ENCODE data around the gene OR1J2. TPM values are rescaled to one million over a fixed set of nuclear protein-coding genes. Genes with fewer than 3 reads are reported as not detected.
"Not testable (repeated sequence)": the region's sequence is repeated elsewhere in the genome, so short reads cannot be mapped to it uniquely, and the experiment has no call there.

The OR1J2 gene
- total RNA-seq, 2 experiments from 2014 or later, result not detected

- Mint-ChIP-seq H3K4me3 (no peak overlapping the region), H3K9me3 (no peaks in the 10 kb centered on the region), H3K27me3 (peaks cover 9% of the 10 kb centered on the region), H3K27ac (no peak overlapping the region), H3K36me3 (no peaks in the 10 kb centered on the region), H3K4me1 (ENCODE audit: low read depth) (no peaks in the 10 kb centered on the region)
- DNase-seq, result no peak
- ChIA-PET POLR2A (no interaction called here), CTCF (no interaction called here)
- intact Hi-C loops (cut with micrococcal nuclease), result no loop called here
Measured at GRCh38 chr9:122506964-122507363, 3.6 kb upstream of the OR1J2 start.

DNA sequence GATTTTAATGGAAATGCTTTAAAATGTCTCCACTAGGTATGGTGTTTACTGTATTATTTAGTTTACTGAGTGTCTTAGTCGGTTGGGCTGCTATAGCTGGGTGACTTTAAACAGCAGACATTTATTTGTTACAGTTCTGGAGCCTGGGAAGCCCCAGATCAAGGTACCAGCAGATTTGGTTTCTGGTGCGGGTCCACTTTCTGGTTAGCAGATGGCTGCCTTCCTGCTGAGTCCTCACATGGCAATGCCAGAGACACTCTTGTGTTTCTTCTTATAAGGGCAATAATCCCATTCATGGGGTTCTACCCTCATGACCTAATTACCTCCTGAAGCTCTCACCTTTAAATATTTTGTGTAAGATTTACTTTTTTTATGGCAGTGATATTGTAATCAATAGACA is 7.6 kb downstream of the OR1J2 start:
- H3K27me3 Mint-ChIP-seq, result peaks cover 21% of the 10 kb centered on the region
- POLR2A ChIA-PET, result no interaction called here
- no peaks in the 10 kb centered on the region for H3K36me3 Mint-ChIP-seq
- no peak for DNase-seq
- no peaks in the 10 kb centered on the region for H3K4me1 Mint-ChIP-seq (ENCODE audit: low read depth)
- CTCF ChIA-PET, result interaction anchor here (0.6 to 1.4 kb wide), 2 partner anchors 19 to 100 kb away, joined by 3 read pairs; no protein-coding TSS in a partner anchor
- H3K9me3 Mint-ChIP-seq, result no peaks in the 10 kb centered on the region
- no peak overlapping the region for H3K4me3 Mint-ChIP-seq
- intact Hi-C loops (cut with micrococcal nuclease), result no loop called here
- H3K27ac Mint-ChIP-seq, result no peak overlapping the region

DNA sequence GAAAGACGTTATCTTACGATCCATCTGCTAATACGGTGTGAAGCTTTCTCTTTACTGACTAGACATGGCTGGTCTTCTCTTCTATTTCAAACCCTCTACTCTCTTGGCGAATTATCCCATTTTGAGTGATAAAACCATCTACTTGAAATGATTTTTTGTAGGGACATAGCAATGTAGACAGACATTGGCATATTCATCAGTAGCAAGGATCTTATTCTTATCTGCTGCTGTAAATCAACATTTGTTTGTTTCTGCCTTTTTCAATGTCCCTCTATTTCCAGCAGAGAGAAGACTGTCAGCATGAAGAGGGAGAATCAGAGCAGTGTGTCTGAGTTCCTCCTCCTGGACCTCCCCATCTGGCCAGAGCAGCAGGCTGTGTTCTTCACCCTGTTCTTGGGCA is 8.2 kb downstream of the OR1J2 start, which contains the start of gene OR1J4:
TSS of gene OR1J4 (plus strand) at position 301 of the 400 bp plus-strand sequence. CDS start at position 301, 0 bp downstream.
- intact Hi-C loops (cut with micrococcal nuclease), result no loop called here
- Mint-ChIP-seq H3K4me1 (ENCODE audit: low read depth) (no peaks in the 10 kb centered on the region), H3K27ac (no peak within 1 kb of the TSS), H3K27me3 (peaks cover 22% of the 10 kb centered on the region), H3K9me3 (no peaks in the 10 kb centered on the region), H3K36me3 (no peaks in the 10 kb centered on the region), H3K4me3 (no peak within 1 kb of the TSS)
- ChIA-PET CTCF (interaction anchor here (1.4 kb wide), 1 partner anchor 20 kb away, joined by 3 read pairs; no protein-coding TSS in a partner anchor), POLR2A (no interaction called here)
- DNase-seq, result no peak

GRCh38 chr9:122519376-122519775 is 8.8 kb downstream of the OR1J2 start:
- ChIA-PET CTCF (interaction anchor here (1.4 kb wide), 1 partner anchor 21 kb away, joined by 3 read pairs; no protein-coding TSS in a partner anchor), POLR2A (no interaction called here)
- Mint-ChIP-seq H3K9me3 (no peaks in the 10 kb centered on the region), H3K4me1 (ENCODE audit: low read depth) (no peaks in the 10 kb centered on the region), H3K4me3 (no peak overlapping the region), H3K27me3 (peaks cover 21% of the 10 kb centered on the region), H3K27ac (no peak overlapping the region), H3K36me3 (no peaks in the 10 kb centered on the region)
- no peak for DNase-seq
- intact Hi-C loops (cut with micrococcal nuclease), result no loop called here

DNA sequence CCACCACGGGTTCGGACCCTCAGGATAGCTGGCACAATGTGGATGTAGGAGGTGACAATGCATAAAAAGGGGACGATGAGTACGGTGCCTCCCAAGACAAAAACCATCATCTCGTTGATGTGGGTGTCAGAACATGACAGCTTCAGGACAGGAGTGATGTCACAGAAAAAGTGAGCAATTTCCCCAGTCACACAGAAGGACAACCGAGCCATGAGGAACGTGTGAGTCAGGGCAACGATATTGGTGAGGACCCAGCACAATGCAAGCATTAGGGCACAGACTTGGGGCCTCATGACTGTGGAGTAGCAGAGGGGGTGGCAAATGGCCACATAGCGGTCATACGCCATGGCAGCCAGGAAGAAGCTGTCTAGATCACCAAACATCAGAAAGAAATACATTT is 16.0 kb downstream of the OR1J2 start:
- Mint-ChIP-seq H3K27ac (no peak overlapping the region), H3K27me3 (peaks cover 19% of the 10 kb centered on the region), H3K9me3 (no peaks in the 10 kb centered on the region), H3K4me3 (no peak overlapping the region), H3K36me3 (no peaks in the 10 kb centered on the region), H3K4me1 (ENCODE audit: low read depth) (no peaks in the 10 kb centered on the region)
- ChIA-PET CTCF (no interaction called here), POLR2A (no interaction called here)
- peak; percentile 10 for DNase-seq
- intact Hi-C loops (cut with micrococcal nuclease), result no loop called here

DNA sequence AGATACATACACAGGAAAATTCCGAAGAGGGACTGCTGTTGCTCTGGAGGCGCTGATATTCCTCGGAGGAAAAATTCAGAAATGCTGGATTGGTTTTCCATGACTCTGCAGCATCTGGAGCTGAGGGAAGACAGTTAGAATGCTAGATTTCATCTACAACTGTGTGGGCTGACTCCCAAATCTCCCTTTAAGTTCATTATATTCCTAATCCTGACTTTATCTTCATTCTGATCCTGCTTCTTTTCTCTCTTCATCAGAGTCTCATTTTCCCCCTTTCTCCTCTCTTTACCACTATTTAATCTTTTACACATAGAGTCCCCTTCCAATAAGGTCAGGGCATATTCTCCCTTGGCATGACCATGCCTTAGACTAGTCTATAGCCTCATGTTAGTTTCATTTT is 16.6 kb downstream of the OR1J2 start, which contains the start of gene OR1N1:
TSS of gene OR1N1 (minus strand) at position 101 of the 400 bp plus-strand sequence. CDS start at position 101, 0 bp downstream.
- CTCF ChIA-PET, result no interaction called here
- Mint-ChIP-seq H3K4me3 (no peak within 1 kb of the TSS), H3K27me3 (peaks cover 17% of the 10 kb centered on the region), H3K36me3 (no peaks in the 10 kb centered on the region), H3K9me3 (no peaks in the 10 kb centered on the region), H3K4me1 (ENCODE audit: low read depth) (no peaks in the 10 kb centered on the region), H3K27ac (no peak within 1 kb of the TSS)
- POLR2A ChIA-PET, result no interaction called here
- DNase-seq, result no peak
- intact Hi-C loops (cut with micrococcal nuclease), result no loop called here

- H3K4me1 Mint-ChIP-seq (ENCODE audit: low read depth); POLR2A ChIA-PET; H3K36me3 Mint-ChIP-seq; intact Hi-C loops (cut with micrococcal nuclease); H3K9me3 Mint-ChIP-seq; H3K4me3 Mint-ChIP-seq; H3K27me3 Mint-ChIP-seq; DNase-seq; CTCF ChIA-PET; H3K27ac Mint-ChIP-seq: not testable (repeated sequence)
Measured at GRCh38 chr9:122531157-122531556, 20.6 kb downstream of the OR1J2 start.

DNA sequence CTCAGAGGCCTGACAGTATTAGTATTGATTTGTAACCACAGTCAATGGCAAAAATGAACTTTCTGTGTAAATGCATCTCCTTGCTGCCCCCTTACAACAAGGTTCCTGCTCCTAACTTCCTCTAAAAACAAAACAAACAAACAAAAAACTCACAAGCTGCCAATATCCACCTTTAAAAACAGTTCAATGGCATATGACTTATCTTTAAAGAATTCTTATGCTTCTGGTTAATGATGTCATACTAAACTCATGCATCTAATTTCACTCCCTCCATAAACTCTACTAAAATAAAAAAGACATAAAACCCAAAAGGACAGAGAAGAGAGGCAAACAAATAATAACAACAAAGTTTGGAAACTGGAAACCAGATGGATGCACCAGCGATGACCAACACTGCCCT is 25.5 kb downstream of the OR1J2 start:
- ChIA-PET CTCF (no interaction called here), POLR2A (no interaction called here)
- no peak for DNase-seq
- Mint-ChIP-seq H3K4me1 (ENCODE audit: low read depth) (no peaks in the 10 kb centered on the region), H3K9me3 (peaks cover 3% of the 10 kb centered on the region), H3K27ac (no peak overlapping the region), H3K4me3 (no peak overlapping the region), H3K27me3 (no peaks in the 10 kb centered on the region), H3K36me3 (no peaks in the 10 kb centered on the region)
- intact Hi-C loops (cut with micrococcal nuclease), result no loop called here

GRCh38 chr9:122537066-122537465 is 26.5 kb downstream of the OR1J2 start:
- H3K4me3 Mint-ChIP-seq, CTCF ChIA-PET: not testable (repeated sequence)

DNA sequence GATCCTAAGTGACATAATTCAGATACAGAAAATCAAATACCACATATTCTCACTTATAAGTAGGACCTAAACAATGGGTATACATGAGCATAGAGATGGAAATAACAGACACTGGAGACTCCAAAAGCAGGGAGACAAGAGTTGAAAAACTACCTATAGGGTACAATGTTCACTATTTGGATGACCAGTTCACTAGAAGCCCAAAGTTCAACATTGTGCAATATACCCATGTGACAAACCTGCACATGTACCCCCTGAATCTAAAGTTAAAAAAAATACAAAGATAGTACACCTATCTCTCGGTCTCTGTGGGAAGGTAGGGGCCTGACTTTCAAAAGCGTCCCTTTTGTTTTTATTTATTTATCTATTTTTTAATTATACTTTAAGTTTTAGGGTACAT is 28.2 kb downstream of the OR1J2 start:
- H3K4me1 Mint-ChIP-seq (ENCODE audit: low read depth), result no peaks in the 10 kb centered on the region
- peaks cover 2% of the 10 kb centered on the region for H3K27me3 Mint-ChIP-seq
- POLR2A ChIA-PET, result no interaction called here
- no peak for DNase-seq
- intact Hi-C loops (cut with micrococcal nuclease), result no loop called here
- CTCF ChIA-PET, result no interaction called here
- H3K9me3 Mint-ChIP-seq, result peaks cover 3% of the 10 kb centered on the region
- H3K36me3 Mint-ChIP-seq, result no peaks in the 10 kb centered on the region
- no peak overlapping the region for H3K4me3 Mint-ChIP-seq
- no peak overlapping the region for H3K27ac Mint-ChIP-seq

More at GRCh38 chr9:122537066-122537465, 26.5 kb downstream of the OR1J2 start:
- H3K36me3 Mint-ChIP-seq; H3K4me1 Mint-ChIP-seq (ENCODE audit: low read depth); H3K9me3 Mint-ChIP-seq; intact Hi-C loops (cut with micrococcal nuclease); H3K27me3 Mint-ChIP-seq; DNase-seq; POLR2A ChIA-PET; H3K27ac Mint-ChIP-seq: not testable (repeated sequence)

- Mint-ChIP-seq H3K27ac (no peak overlapping the region), H3K4me3 (no peak overlapping the region), H3K36me3 (no peaks in the 10 kb centered on the region), H3K27me3 (peaks cover 11% of the 10 kb centered on the region), H3K9me3 (no peaks in the 10 kb centered on the region), H3K4me1 (ENCODE audit: low read depth) (no peaks in the 10 kb centered on the region)
- no peak for DNase-seq
- intact Hi-C loops (cut with micrococcal nuclease), result no loop called here
- ChIA-PET CTCF (interaction anchor here (1.0 kb wide), 1 partner anchor 47 kb away, joined by 3 read pairs; no protein-coding TSS in a partner anchor), POLR2A (no interaction called here)
Measured at GRCh38 chr9:122546196-122546595, 35.6 kb downstream of the OR1J2 start.

DNA sequence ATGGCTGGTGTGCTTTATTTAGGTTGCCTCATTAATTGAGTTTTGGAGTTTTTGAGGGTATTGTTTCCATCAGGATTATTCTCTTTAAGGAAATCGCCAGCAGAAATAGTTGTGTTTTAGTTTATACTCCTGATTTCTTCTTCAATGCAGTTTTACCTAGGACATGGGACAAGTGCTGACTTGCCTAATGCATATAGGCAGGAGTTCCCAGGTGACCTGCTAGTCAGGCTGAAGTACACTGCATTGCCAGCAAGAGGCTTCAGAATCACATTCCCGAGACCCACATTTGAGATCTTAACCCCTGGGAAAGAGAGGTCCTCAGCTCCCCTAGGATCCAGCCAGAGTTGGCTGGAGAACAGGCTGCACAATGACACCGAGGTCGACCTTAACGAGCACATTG is 40.8 kb downstream of the OR1J2 start:
- CTCF ChIA-PET, result no interaction called here
- POLR2A ChIA-PET, result no interaction called here
- H3K9me3 Mint-ChIP-seq, result no peaks in the 10 kb centered on the region
- no peaks in the 10 kb centered on the region for H3K4me1 Mint-ChIP-seq (ENCODE audit: low read depth)
- H3K36me3 Mint-ChIP-seq, result no peaks in the 10 kb centered on the region
- no peak for DNase-seq
- intact Hi-C loops (cut with micrococcal nuclease), result no loop called here
- H3K4me3 Mint-ChIP-seq, result no peak overlapping the region
- H3K27ac Mint-ChIP-seq, result no peak overlapping the region
- peaks cover 16% of the 10 kb centered on the region for H3K27me3 Mint-ChIP-seq

DNA sequence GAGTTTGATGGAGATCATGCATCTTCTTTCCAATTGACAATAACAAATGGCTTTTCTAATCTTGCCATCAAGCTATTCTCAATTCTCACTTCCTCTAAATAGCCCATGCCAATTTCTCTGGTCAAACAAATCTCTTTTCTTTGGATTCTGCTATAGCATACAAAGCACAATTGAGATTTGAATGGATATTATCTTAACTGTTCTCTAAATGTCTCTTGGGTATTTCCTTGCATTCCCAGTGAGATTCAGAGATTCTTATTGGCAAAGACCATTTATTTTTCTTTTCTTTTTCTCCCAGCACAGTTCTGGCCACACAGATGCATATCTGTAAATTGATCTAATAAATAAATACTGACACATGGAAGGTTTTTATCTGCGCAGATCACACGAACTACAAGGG is 42.2 kb downstream of the OR1J2 start, which contains the start of gene OR1N2:
TSS of gene OR1N2 (plus strand) at position 301 of the 400 bp plus-strand sequence. CDS start 100 bp downstream, outside the sequence.
- Mint-ChIP-seq H3K27me3 (peaks cover 16% of the 10 kb centered on the region), H3K4me3 (no peak within 1 kb of the TSS), H3K4me1 (ENCODE audit: low read depth) (no peaks in the 10 kb centered on the region), H3K27ac (no peak within 1 kb of the TSS), H3K9me3 (no peaks in the 10 kb centered on the region), H3K36me3 (no peaks in the 10 kb centered on the region)
- no peak for DNase-seq
- POLR2A ChIA-PET, result no interaction called here
- intact Hi-C loops (cut with micrococcal nuclease), result no loop called here
- CTCF ChIA-PET, result no interaction called here

All from activated CD4-positive, alpha-beta memory T cell treated with anti-CD3 and anti-CD28 coated beads for 36 hours (primary cell).